ENCODE measurements around the gene TRAPPC10.

The TRAPPC10 gene

GRCh38 chr21:44011579-44012473 is at the start of gene TRAPPC10:
Gene TRAPPC10, plus strand, starts transcription at chr21:44012309. Its CDS starts 185 bp downstream, at chr21:44012494.
- intact Hi-C loops (cut with micrococcal nuclease), result loop anchor here (5.0 kb wide), 1 partner anchor 445 kb away; the partner anchor contains the start of gene LRRC3
- Mint-ChIP-seq H3K4me3 (peak within 1 kb of the TSS; percentile 84), H3K4me1 (ENCODE audit: low read depth) (peaks cover 48% of the 10 kb centered on the region), H3K9me3 (no peaks in the 10 kb centered on the region), H3K27me3 (no peaks in the 10 kb centered on the region), H3K27ac (peak within 1 kb of the TSS; percentile 86), H3K36me3 (ENCODE audit: low read depth) (peaks cover 6% of the 10 kb centered on the region)

- H3K27me3 Mint-ChIP-seq, result no peaks in the 10 kb centered on the region
- H3K27ac Mint-ChIP-seq, result no peak overlapping the region
- H3K9me3 Mint-ChIP-seq, result no peaks in the 10 kb centered on the region
- H3K36me3 Mint-ChIP-seq (ENCODE audit: low read depth), result peaks cover 88% of the 10 kb centered on the region
- intact Hi-C loops (cut with micrococcal nuclease), result loop anchor here (10.0 kb wide), 1 partner anchor 291 kb away; no protein-coding TSS in a partner anchor
- no peak overlapping the region for H3K4me3 Mint-ChIP-seq
- H3K4me1 Mint-ChIP-seq (ENCODE audit: low read depth), result peaks cover 5% of the 10 kb centered on the region
Observed at GRCh38 chr21:43965911-43966585, 46.1 kb upstream of the TRAPPC10 start.

DNA sequence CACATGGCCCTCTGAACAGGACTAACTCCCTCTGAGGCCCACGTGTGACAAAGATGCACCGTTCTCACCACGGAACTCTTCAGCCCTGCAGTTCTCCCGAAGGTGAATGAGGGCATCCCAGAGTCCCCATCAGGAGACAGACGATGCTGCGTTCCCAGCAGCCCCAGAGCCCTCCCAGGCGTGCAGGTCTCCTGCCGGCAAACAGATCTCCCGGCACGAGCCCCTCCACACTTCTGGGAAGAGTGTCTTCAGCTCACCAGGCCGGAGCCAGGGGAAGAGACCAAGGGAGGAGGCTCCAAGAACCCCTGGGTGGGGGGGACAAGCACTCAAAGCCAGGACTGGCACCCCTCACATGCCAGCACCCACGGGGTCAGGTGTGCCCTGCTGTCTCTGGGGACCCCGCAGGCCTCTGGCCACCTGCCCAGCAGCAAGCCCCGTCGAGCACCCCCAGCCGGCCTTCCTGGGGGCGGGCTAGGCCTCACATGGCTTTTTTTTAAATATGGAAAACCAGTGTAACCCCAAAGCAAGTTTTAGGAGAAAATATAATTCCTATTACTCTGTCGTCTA is 45.1 kb upstream of the TRAPPC10 start:
- no peaks in the 10 kb centered on the region for H3K27me3 Mint-ChIP-seq
- H3K27ac Mint-ChIP-seq, result no peak overlapping the region
- H3K9me3 Mint-ChIP-seq, result no peaks in the 10 kb centered on the region
- H3K4me1 Mint-ChIP-seq (ENCODE audit: low read depth), result peaks cover 5% of the 10 kb centered on the region
- H3K36me3 Mint-ChIP-seq (ENCODE audit: low read depth), result peaks cover 98% of the 10 kb centered on the region
- intact Hi-C loops (cut with micrococcal nuclease), result loop anchor here (10.0 kb wide), 1 partner anchor 292 kb away; no protein-coding TSS in a partner anchor
- no peak overlapping the region for H3K4me3 Mint-ChIP-seq

DNA sequence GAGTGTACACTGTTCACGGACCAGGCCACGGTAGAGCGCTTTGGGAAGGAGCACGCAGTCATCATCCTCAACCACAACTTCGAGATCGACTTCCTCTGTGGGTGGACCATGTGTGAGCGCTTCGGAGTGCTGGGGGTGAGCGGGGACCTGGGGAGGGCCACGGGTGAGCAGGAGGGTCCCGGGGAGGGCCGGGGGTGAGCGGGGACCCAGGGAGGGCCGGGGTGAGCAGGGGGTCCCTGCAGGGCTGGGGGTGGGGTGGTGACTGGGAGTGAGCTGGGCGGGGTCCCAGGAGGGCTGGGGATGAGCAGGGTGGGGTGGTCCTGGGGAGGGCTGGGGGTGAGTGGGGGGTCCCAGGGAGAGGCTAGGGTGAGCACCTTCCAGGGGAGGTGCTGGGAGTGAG is 44.1 kb upstream of the TRAPPC10 start:
- H3K9me3 Mint-ChIP-seq, result no peaks in the 10 kb centered on the region
- no peak overlapping the region for H3K27ac Mint-ChIP-seq
- H3K4me3 Mint-ChIP-seq, result no peak overlapping the region
- no peaks in the 10 kb centered on the region for H3K27me3 Mint-ChIP-seq
- peaks cover 100% of the 10 kb centered on the region for H3K36me3 Mint-ChIP-seq (ENCODE audit: low read depth)
- intact Hi-C loops (cut with micrococcal nuclease), result loop anchor here (10.0 kb wide), 1 partner anchor 293 kb away; no protein-coding TSS in a partner anchor
- peaks cover 5% of the 10 kb centered on the region for H3K4me1 Mint-ChIP-seq (ENCODE audit: low read depth)

DNA sequence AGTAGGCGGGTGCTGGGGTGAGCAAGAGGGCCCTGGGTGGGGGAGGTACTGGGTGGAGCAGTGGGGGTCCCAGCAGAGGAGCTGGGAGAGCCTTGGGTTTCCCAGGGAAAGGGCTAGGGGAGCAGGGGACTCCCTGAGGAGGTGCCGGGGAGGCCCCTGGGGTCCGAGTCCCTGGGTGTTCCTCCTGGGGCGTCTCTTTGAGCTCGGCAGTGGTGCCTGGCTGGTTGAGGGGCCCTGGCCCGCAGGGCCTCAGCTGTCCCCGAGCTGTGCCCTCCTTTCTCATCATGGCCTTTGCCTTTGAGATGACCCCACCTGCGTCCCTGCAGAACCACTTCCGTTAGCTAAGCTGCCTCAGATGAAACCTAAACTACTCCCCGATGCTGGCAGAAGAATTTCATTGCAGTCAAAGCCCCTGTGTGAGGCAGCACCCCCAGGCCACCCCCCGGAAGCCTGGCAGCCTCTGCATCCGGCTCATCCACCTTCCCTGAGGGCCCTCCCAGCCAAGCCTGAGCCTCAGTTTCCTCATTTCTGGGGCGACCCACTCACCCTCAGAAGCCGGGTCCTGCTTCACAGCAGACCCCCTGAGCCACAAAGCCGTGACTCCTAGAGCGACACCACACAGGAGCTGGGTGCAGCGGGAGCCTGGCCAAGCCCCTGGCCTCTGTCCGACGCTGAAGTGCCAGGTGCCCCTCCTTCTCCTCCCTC is 43.5 kb upstream of the TRAPPC10 start:
- Mint-ChIP-seq H3K9me3 (no peaks in the 10 kb centered on the region), H3K4me3 (no peak overlapping the region), H3K36me3 (ENCODE audit: low read depth) (peaks cover 100% of the 10 kb centered on the region), H3K4me1 (ENCODE audit: low read depth) (peaks cover 5% of the 10 kb centered on the region), H3K27ac (no peak overlapping the region), H3K27me3 (no peaks in the 10 kb centered on the region)
- intact Hi-C loops (cut with micrococcal nuclease), result loop anchor here (10.0 kb wide), 1 partner anchor 294 kb away; no protein-coding TSS in a partner anchor

GRCh38 chr21:43969115-43969444 is 43.0 kb upstream of the TRAPPC10 start:
- no peaks in the 10 kb centered on the region for H3K9me3 Mint-ChIP-seq
- peaks cover 6% of the 10 kb centered on the region for H3K4me1 Mint-ChIP-seq (ENCODE audit: low read depth)
- no peaks in the 10 kb centered on the region for H3K27me3 Mint-ChIP-seq
- intact Hi-C loops (cut with micrococcal nuclease), result loop anchor here (10.0 kb wide), 1 partner anchor 294 kb away; no protein-coding TSS in a partner anchor
- peak overlapping the region; percentile 20 for H3K27ac Mint-ChIP-seq
- H3K4me3 Mint-ChIP-seq, result no peak overlapping the region
- H3K36me3 Mint-ChIP-seq (ENCODE audit: low read depth), result peaks cover 100% of the 10 kb centered on the region

GRCh38 chr21:43970551-43970950 is 41.6 kb upstream of the TRAPPC10 start:
- Mint-ChIP-seq H3K4me3 (no peak overlapping the region), H3K4me1 (ENCODE audit: low read depth) (peaks cover 13% of the 10 kb centered on the region), H3K27me3 (no peaks in the 10 kb centered on the region), H3K9me3 (no peaks in the 10 kb centered on the region), H3K36me3 (ENCODE audit: low read depth) (peaks cover 100% of the 10 kb centered on the region), H3K27ac (no peak overlapping the region)
- intact Hi-C loops (cut with micrococcal nuclease), result no loop called here

DNA sequence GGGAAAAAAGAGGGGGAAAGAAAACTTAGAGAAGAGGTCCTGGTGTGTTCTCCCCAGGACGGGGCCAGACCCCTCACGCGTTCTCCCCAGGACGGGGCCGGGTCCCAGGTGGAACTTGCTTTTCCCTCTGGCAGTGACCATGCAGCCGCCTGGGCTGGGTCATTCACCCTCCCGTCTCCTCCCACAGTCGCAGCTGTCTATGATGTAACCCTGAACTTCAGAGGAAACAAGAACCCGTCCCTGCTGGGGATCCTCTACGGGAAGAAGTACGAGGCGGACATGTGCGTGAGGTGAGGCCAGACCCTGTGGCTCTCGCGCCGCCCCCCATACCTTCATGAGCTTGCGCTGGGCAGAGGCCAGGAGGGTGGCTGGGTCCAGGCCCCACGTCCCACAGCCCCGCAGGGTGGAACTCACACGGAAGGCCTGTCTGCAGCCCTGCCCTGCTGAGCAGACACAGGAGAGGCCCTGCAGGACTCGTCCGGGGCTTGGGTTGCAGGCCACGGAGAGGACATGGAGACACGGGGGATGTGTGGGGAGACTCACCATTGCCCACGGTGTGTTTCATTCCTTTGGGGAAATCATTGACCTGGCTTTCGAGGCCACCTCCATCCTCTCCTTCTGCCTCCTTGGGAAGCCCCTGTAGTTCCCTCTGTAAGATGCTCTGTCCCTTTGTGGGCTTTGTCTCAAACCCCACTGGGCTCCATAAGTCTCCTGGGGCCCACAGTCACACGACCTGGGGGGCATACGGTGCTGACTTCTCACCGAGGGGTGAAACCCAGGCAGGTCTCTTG is 40.7 kb upstream of the TRAPPC10 start:
- no peaks in the 10 kb centered on the region for H3K9me3 Mint-ChIP-seq
- peaks cover 94% of the 10 kb centered on the region for H3K36me3 Mint-ChIP-seq (ENCODE audit: low read depth)
- H3K27ac Mint-ChIP-seq, result no peak overlapping the region
- H3K4me1 Mint-ChIP-seq (ENCODE audit: low read depth), result peaks cover 13% of the 10 kb centered on the region
- no peak overlapping the region for H3K4me3 Mint-ChIP-seq
- intact Hi-C loops (cut with micrococcal nuclease), result no loop called here
- no peaks in the 10 kb centered on the region for H3K27me3 Mint-ChIP-seq

GRCh38 chr21:43971992-43972255 is 40.2 kb upstream of the TRAPPC10 start:
- Mint-ChIP-seq H3K36me3 (ENCODE audit: low read depth) (peaks cover 93% of the 10 kb centered on the region), H3K27me3 (no peaks in the 10 kb centered on the region), H3K4me1 (ENCODE audit: low read depth) (peaks cover 13% of the 10 kb centered on the region), H3K4me3 (no peak overlapping the region), H3K9me3 (no peaks in the 10 kb centered on the region), H3K27ac (peak overlapping the region; percentile 9)
- intact Hi-C loops (cut with micrococcal nuclease), result no loop called here

DNA sequence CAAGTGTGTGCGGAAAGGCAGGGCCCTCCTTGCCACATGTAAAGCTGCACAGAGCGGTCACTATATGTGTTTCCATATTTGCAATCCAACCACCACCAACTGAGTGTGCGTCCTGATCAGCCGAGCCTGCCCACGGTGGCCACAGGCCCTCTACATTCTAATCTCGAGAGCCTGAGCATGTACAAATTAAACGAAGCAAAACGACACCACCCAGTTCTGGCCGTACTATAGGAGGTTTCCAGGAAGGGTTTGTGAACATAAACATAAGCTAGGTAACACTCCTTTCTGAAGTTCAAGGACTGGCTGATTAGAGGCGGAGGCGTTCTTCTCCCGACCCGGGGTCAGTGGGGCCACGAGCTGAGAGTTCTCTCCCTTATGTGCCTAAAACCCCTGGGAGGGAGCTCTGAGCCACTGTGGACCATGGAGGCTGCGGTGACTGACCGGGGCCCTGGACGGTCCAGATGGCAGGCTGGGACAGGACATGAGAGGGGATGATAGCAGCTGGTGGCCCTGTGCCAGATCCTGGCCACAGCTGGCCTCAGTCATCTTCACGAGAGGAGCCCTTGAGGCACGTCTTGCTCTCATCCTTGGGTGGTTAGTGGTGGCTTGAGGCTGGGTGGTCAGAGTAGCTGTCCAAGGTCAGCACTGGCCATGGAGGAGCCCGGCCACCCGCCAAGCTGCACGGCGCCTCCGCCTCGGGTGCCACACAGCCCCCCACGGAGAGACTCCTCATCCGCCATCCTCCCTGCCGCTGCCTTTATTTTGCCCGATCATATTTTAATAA is 39.1 kb upstream of the TRAPPC10 start:
- Mint-ChIP-seq H3K27me3 (no peaks in the 10 kb centered on the region), H3K27ac (no peak overlapping the region), H3K9me3 (no peaks in the 10 kb centered on the region), H3K4me3 (no peak overlapping the region), H3K4me1 (ENCODE audit: low read depth) (peaks cover 13% of the 10 kb centered on the region), H3K36me3 (ENCODE audit: low read depth) (peaks cover 93% of the 10 kb centered on the region)
- intact Hi-C loops (cut with micrococcal nuclease), result no loop called here

DNA sequence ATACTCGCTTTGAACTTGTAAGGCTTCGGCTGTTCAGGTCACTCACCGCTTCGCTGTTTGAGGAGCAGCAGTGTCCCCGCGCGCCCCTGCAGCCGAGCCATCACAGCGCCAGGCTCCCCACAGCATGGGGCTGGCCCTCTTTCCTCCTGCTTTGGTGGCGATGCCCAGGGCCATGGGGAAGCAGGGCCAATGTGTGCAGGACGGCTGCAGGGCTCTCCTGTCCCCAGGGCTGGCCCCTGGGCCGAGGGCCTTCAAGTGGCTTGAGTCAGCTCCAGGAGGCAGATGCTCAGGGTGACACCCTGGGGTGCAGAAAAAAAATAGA is 38.5 kb upstream of the TRAPPC10 start:
- H3K27ac Mint-ChIP-seq, result no peak overlapping the region
- H3K9me3 Mint-ChIP-seq, result no peaks in the 10 kb centered on the region
- intact Hi-C loops (cut with micrococcal nuclease), result no loop called here
- no peak overlapping the region for H3K4me3 Mint-ChIP-seq
- peaks cover 93% of the 10 kb centered on the region for H3K36me3 Mint-ChIP-seq (ENCODE audit: low read depth)
- H3K4me1 Mint-ChIP-seq (ENCODE audit: low read depth), result peaks cover 13% of the 10 kb centered on the region
- H3K27me3 Mint-ChIP-seq, result no peaks in the 10 kb centered on the region

- H3K27ac Mint-ChIP-seq, result no peak overlapping the region
- peaks cover 93% of the 10 kb centered on the region for H3K36me3 Mint-ChIP-seq (ENCODE audit: low read depth)
- no peaks in the 10 kb centered on the region for H3K27me3 Mint-ChIP-seq
- H3K4me3 Mint-ChIP-seq, result no peak overlapping the region
- no peaks in the 10 kb centered on the region for H3K9me3 Mint-ChIP-seq
- H3K4me1 Mint-ChIP-seq (ENCODE audit: low read depth), result peaks cover 13% of the 10 kb centered on the region
- intact Hi-C loops (cut with micrococcal nuclease), result no loop called here
Observed at GRCh38 chr21:43974791-43975468, 37.2 kb upstream of the TRAPPC10 start.

Data from dendritic cell treated with granulocyte-macrophage colony-stimulating factor and Interleukin-4, amounts not matched to agents 40 ng/mL and 50 ng/mL, for 4 days (primary cell).